Neutrophil (primary cell): ENCODE results near the gene CCR6.

ENCODE experiments used
- H3K27ac ChIP-seq: fragments of 200-600 bp; sonication (generic); 2 replicates; pipeline ENCODE4 v1.5.1; 2016; ENCODE audit warnings: mild to moderate bottlenecking, moderate library complexity
- H3K27me3 ChIP-seq: fragments of 200-600 bp; sonication (generic); 2 replicates; pipeline ENCODE4 v1.6.0; 2016; ENCODE audit warnings: mild to moderate bottlenecking
- H3K36me3 ChIP-seq: fragments of 200-600 bp; sonication (generic); 2 replicates; pipeline ENCODE4 v1.5.1; 2017
- H3K4me1 ChIP-seq, 2 experiments: fragments of 200-600 bp in 1 of 2; sonication (generic) in 1 of 2; 1 replicate in 1 of 2; 2 replicates in 1 of 2; pipeline versions ENCODE4 v1.5.1 to v1.6.1; 2013 to 2016; ENCODE audit warnings: low read depth in 1 of 2, low read length in 1 of 2, mild to moderate bottlenecking in 1 of 2, moderate library complexity in 1 of 2; ENCODE audit not compliant: control insufficient read depth in 1 of 2, insufficient read depth in 1 of 2
- H3K4me3 ChIP-seq, 2 experiments: fragments of 200-600 bp in 1 of 2; sonication (generic) in 1 of 2; 1 replicate in 1 of 2; 2 replicates in 1 of 2; pipeline ENCODE4 v1.5.1; 2013 to 2016; ENCODE audit warnings: low read depth in 1 of 2, low read length in 1 of 2, mild to moderate bottlenecking in 1 of 2, moderate library complexity in 1 of 2
- H3K9me3 ChIP-seq: fragments of 200-600 bp; sonication (generic); 2 replicates; pipeline ENCODE4 v1.5.1; 2016
- CTCF ChIP-seq: fragments of 200-600 bp; sonication (generic); IDR thresholded peaks from 2 replicates; pipeline ENCODE4 v1.5.1; 2016; ENCODE audit warnings: antibody characterized with exemption

Gene CCR6

GRCh38 chr6:167091805-167092107 lies 31.1 kb upstream of the CCR6 start:
- H3K4me1 ChIP-seq: peaks cover 64 to 70% of the 10 kb centered on the region in 2 experiments

GRCh38 chr6:167092672-167093339 lies 30.1 kb upstream of the CCR6 start:
- no peaks in the 10 kb centered on the region for H3K27me3 ChIP-seq
- H3K36me3 ChIP-seq: no peaks in the 10 kb centered on the region
- TF ChIP-seq CTCF: peak; percentile 41
- peak overlapping the region; percentile 96 for H3K27ac ChIP-seq
- peak overlapping the region; percentile 17 to 32 for H3K4me3 ChIP-seq
- peaks cover 64 to 70% of the 10 kb centered on the region in 2 experiments for H3K4me1 ChIP-seq
- H3K9me3 ChIP-seq: no peaks in the 10 kb centered on the region

More at GRCh38 chr6:167091805-167092107, 31.1 kb upstream of the CCR6 start:
- Histone ChIP-seq H3K4me3 (peak overlapping the region in 1 of 2 experiments; percentile 15), H3K9me3 (no peaks in the 10 kb centered on the region), H3K27ac (peak overlapping the region; percentile 96), H3K27me3 (no peaks in the 10 kb centered on the region), H3K36me3 (no peaks in the 10 kb centered on the region)
- TF ChIP-seq CTCF: no peak

GRCh38 chr6:167093406-167093921 lies 29.4 kb upstream of the CCR6 start:
- Histone ChIP-seq H3K27ac (peak overlapping the region; percentile 96), H3K4me1 (peaks cover 64 to 69% of the 10 kb centered on the region in 2 experiments)

GRCh38 chr6:167093922-167094432 lies 28.9 kb upstream of the CCR6 start:
- Histone ChIP-seq H3K4me3 (peak overlapping the region; percentile 17 to 32), H3K27ac (peak overlapping the region; percentile 96)

More at GRCh38 chr6:167093406-167093921, 29.4 kb upstream of the CCR6 start:
- no peaks in the 10 kb centered on the region for H3K27me3 ChIP-seq
- H3K9me3 ChIP-seq: no peaks in the 10 kb centered on the region
- TF ChIP-seq CTCF: no peak
- H3K4me3 ChIP-seq: peak overlapping the region; percentile 17 to 32
- H3K36me3 ChIP-seq: no peaks in the 10 kb centered on the region

GRCh38 chr6:167094436-167094819 lies 28.5 kb upstream of the CCR6 start:
- H3K4me1 ChIP-seq: peaks cover 59 to 60% of the 10 kb centered on the region in 2 experiments
- H3K27me3 ChIP-seq: no peaks in the 10 kb centered on the region
- H3K27ac ChIP-seq: peak overlapping the region; percentile 96

More at GRCh38 chr6:167093922-167094432, 28.9 kb upstream of the CCR6 start:
- H3K36me3 ChIP-seq: no peaks in the 10 kb centered on the region
- H3K4me1 ChIP-seq: peaks cover 64% of the 10 kb centered on the region in 2 experiments
- no peaks in the 10 kb centered on the region for H3K9me3 ChIP-seq
- H3K27me3 ChIP-seq: no peaks in the 10 kb centered on the region
- no peak for TF ChIP-seq CTCF

More at GRCh38 chr6:167094436-167094819, 28.5 kb upstream of the CCR6 start:
- Histone ChIP-seq H3K4me3 (peak overlapping the region in 1 of 2 experiments; percentile 17), H3K36me3 (no peaks in the 10 kb centered on the region), H3K9me3 (no peaks in the 10 kb centered on the region)
- TF ChIP-seq CTCF: no peak
